Ectodermal cell (in vitro differentiated cells): ENCODE measurements around the gene CDK1.

Experiments
- H3K27ac ChIP-seq: 2 replicates; pipeline ENCODE4 v1.7.0; 2013; ENCODE audit warnings: mild to moderate bottlenecking, low read depth, low read length; ENCODE audit not compliant: insufficient read depth, poor library complexity, severe bottlenecking
- H3K27me3 ChIP-seq: 2 replicates; pipeline ENCODE4 v1.7.0; 2013; ENCODE audit warnings: mild to moderate bottlenecking, low read length; ENCODE audit not compliant: insufficient read depth, control insufficient read depth, poor library complexity, severe bottlenecking
- H3K36me3 ChIP-seq: one replicate; pipeline ENCODE4 v1.7.0; 2013; ENCODE audit warnings: low read length; ENCODE audit not compliant: control insufficient read depth, insufficient read depth
- H3K4me1 ChIP-seq: one replicate; pipeline ENCODE4 v1.7.0; 2013; ENCODE audit warnings: low read length; ENCODE audit not compliant: control insufficient read depth, insufficient read depth
- H3K4me3 ChIP-seq: 2 replicates; pipeline ENCODE4 v1.7.0; 2013; ENCODE audit warnings: low read depth, low read length, control low read depth; ENCODE audit not compliant: insufficient read depth
- H3K9me3 ChIP-seq: 2 replicates; pipeline ENCODE4 v1.7.0; 2013; ENCODE audit warnings: mild to moderate bottlenecking, low read length, moderate library complexity; ENCODE audit not compliant: control insufficient read depth
- WGBS, 2 experiments: methylation state at CpG; one replicate each; pipeline ENCODE4 v1.1.7; 2013; ENCODE audit warnings: missing lambda C conversion rate in 2 of 2; 5-methylcytosine and 5-hydroxymethylcytosine counted together

Gene CDK1

GRCh38 chr10:60777696-60778213, 523 bp upstream of the CDK1 start:
- no peaks in the 10 kb centered on the region for H3K27me3 ChIP-seq
- no peaks in the 10 kb centered on the region for H3K9me3 ChIP-seq
- H3K36me3 ChIP-seq = no peaks in the 10 kb centered on the region
- no peak overlapping the region for H3K27ac ChIP-seq
- 54 to 97% methylated on average over 3 to 9 of the region's 9 CpGs for WGBS, 2 experiments
- H3K4me3 ChIP-seq = peak overlapping the region; percentile 29
- peaks cover 7% of the 10 kb centered on the region for H3K4me1 ChIP-seq

- H3K36me3 ChIP-seq = peaks cover 2% of the 10 kb centered on the region
- peak overlapping the region; percentile 83 for H3K4me3 ChIP-seq
- H3K27me3 ChIP-seq = no peaks in the 10 kb centered on the region
- H3K27ac ChIP-seq = no peak overlapping the region
- H3K4me1 ChIP-seq = peaks cover 7% of the 10 kb centered on the region
- H3K9me3 ChIP-seq = no peaks in the 10 kb centered on the region
- WGBS, 2 experiments = 3 to 4% methylated on average over 15 to 17 of the region's 17 CpGs
Measured at GRCh38 chr10:60778971-60779796, 906 bp downstream of the CDK1 start.

- no peak overlapping the region for H3K27ac ChIP-seq
- H3K4me3 ChIP-seq = peak overlapping the region; percentile 17
- no peaks in the 10 kb centered on the region for H3K27me3 ChIP-seq
- H3K4me1 ChIP-seq = peaks cover 7% of the 10 kb centered on the region
- H3K9me3 ChIP-seq = no peaks in the 10 kb centered on the region
- peaks cover 11% of the 10 kb centered on the region for H3K36me3 ChIP-seq
Measured at GRCh38 chr10:60781661-60782060, 3.4 kb downstream of the CDK1 start.

- no peaks in the 10 kb centered on the region for H3K27me3 ChIP-seq
- peaks cover 11% of the 10 kb centered on the region for H3K36me3 ChIP-seq
- no peak overlapping the region for H3K27ac ChIP-seq
- peaks cover 7% of the 10 kb centered on the region for H3K4me1 ChIP-seq
- no peak overlapping the region for H3K4me3 ChIP-seq
- 95 to 97% methylated on average over 2 to 3 of the region's 3 CpGs for WGBS, 2 experiments
- H3K9me3 ChIP-seq = no peaks in the 10 kb centered on the region
Measured at GRCh38 chr10:60784641-60785040, 6.4 kb downstream of the CDK1 start.

GRCh38 chr10:60788544-60788943, 10.3 kb downstream of the CDK1 start:
- Histone ChIP-seq H3K27ac (no peak overlapping the region), H3K4me1 (no peaks in the 10 kb centered on the region), H3K36me3 (peaks cover 18% of the 10 kb centered on the region), H3K27me3 (no peaks in the 10 kb centered on the region), H3K9me3 (no peaks in the 10 kb centered on the region), H3K4me3 (no peak overlapping the region)

- no peaks in the 10 kb centered on the region for H3K27me3 ChIP-seq
- no peaks in the 10 kb centered on the region for H3K9me3 ChIP-seq
- WGBS, 2 experiments = 46 to 61% methylated on average over 3 to 4 of the region's 4 CpGs
- H3K4me1 ChIP-seq = no peaks in the 10 kb centered on the region
- H3K4me3 ChIP-seq = no peak overlapping the region
- H3K27ac ChIP-seq = no peak overlapping the region
- H3K36me3 ChIP-seq = peaks cover 21% of the 10 kb centered on the region
Measured at GRCh38 chr10:60789340-60789739, 11.1 kb downstream of the CDK1 start.

- H3K4me3 ChIP-seq = no peak overlapping the region
- H3K27ac ChIP-seq = no peak overlapping the region
- peaks cover 24% of the 10 kb centered on the region for H3K36me3 ChIP-seq
- H3K27me3 ChIP-seq = no peaks in the 10 kb centered on the region
- no peaks in the 10 kb centered on the region for H3K9me3 ChIP-seq
- 98 to 99% methylated on average over 4 of the region's 4 CpGs for WGBS, 2 experiments
- H3K4me1 ChIP-seq = no peaks in the 10 kb centered on the region
Measured at GRCh38 chr10:60794953-60795352, 16.7 kb downstream of the CDK1 start.

- Histone ChIP-seq H3K4me3 (no peak overlapping the region), H3K9me3 (no peaks in the 10 kb centered on the region), H3K4me1 (no peaks in the 10 kb centered on the region), H3K27me3 (no peaks in the 10 kb centered on the region), H3K36me3 (peaks cover 24% of the 10 kb centered on the region), H3K27ac (no peak overlapping the region)
- WGBS, 2 experiments = 96 to 98% methylated on average over 2 to 3 of the region's 3 CpGs
Measured at GRCh38 chr10:60795465-60796202, 17.4 kb downstream of the CDK1 start.

- WGBS, 2 experiments = 93 to 98% methylated on average over 1 of the region's 1 CpG
- Histone ChIP-seq H3K27ac (no peak overlapping the region), H3K27me3 (no peaks in the 10 kb centered on the region), H3K36me3 (peaks cover 24% of the 10 kb centered on the region), H3K4me3 (no peak overlapping the region), H3K4me1 (no peaks in the 10 kb centered on the region), H3K9me3 (no peaks in the 10 kb centered on the region)
Measured at GRCh38 chr10:60796481-60796880, 18.2 kb downstream of the CDK1 start.

- H3K27ac ChIP-seq = no peak overlapping the region
- WGBS, 2 experiments = 76 to 79% methylated on average over 6 of the region's 6 CpGs
- no peaks in the 10 kb centered on the region for H3K27me3 ChIP-seq
- no peaks in the 10 kb centered on the region for H3K4me1 ChIP-seq
- peaks cover 24% of the 10 kb centered on the region for H3K36me3 ChIP-seq
- no peaks in the 10 kb centered on the region for H3K9me3 ChIP-seq
- H3K4me3 ChIP-seq = no peak overlapping the region
Measured at GRCh38 chr10:60797200-60797599, 18.9 kb downstream of the CDK1 start.
